ENCODE measurements around the gene DOK1. TPM values are rescaled to one million over a fixed set of nuclear protein-coding genes. Genes with fewer than 3 reads are reported as not detected.

Gene DOK1
- total RNA-seq, 1 donor from 2014 or later, result 19.3 TPM

GRCh38 chr2:74582184-74582583, 27.7 kb downstream of the DOK1 start:
- no peak for FAIRE-seq
- peaks cover 25% of the 10 kb centered on the region for H3K4me1 Mint-ChIP-seq (ENCODE audit: low read depth, unreplicated experiment)
- H3K27ac ChIP-seq (ENCODE audit: low read depth, low read length), result no peak overlapping the region

DNA sequence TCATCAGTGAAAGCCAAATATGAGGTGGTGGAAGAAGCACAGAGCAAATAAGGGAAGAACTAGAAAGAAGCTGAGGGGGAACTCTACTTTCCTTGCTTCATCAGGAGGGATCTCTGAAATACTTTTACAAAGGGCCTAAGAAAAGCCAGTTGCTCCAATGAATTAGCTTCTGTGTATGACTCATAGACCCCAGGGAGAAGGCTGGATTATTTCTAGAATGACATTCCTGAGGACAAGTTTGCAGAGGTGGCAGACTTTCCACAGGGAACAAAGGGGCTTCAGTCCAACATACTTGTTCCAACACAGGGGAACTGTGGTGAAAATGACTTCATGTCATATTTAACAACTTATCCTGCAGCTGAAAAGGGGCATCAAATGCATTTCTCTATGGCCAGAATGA, 29.0 kb downstream of the DOK1 start:
- FAIRE-seq (peak; percentile 74), DNase-seq (ENCODE audit: low read depth) (peak; percentile 65)
- no peaks in the 10 kb centered on the region for H3K79me2 ChIP-seq (ENCODE audit: insufficient read depth, low read length)
- Mint-ChIP-seq H3K4me3 (ENCODE audit: unreplicated experiment) (peak overlapping the region; percentile 63), H3K27ac (ENCODE audit: unreplicated experiment) (peak overlapping the region; percentile 95), H3K4me1 (ENCODE audit: low read depth, unreplicated experiment) (peaks cover 19% of the 10 kb centered on the region), H3K27me3 (ENCODE audit: low read depth, unreplicated experiment) (no peaks in the 10 kb centered on the region), H3K9me3 (ENCODE audit: unreplicated experiment) (no peaks in the 10 kb centered on the region), H3K36me3 (ENCODE audit: low read depth, unreplicated experiment) (peaks cover 1% of the 10 kb centered on the region)
- no peaks in the 10 kb centered on the region for H4K20me1 ChIP-seq (ENCODE audit: insufficient read depth, low read length)
- H3K27ac ChIP-seq (ENCODE audit: low read depth, low read length), result peak overlapping the region; percentile 24
- H2AFZ ChIP-seq (ENCODE audit: low read depth, low read length), result no peak overlapping the region
- TF ChIP-seq EZH2 (IDR thresholded peaks at IDR 0.05; ENCODE audit: insufficient read depth, low read length), result no peak
- TF ChIP-seq CTCF (IDR thresholded peaks at IDR 0.05; ENCODE audit: insufficient read depth, low read depth, low read length), result no peak
- H3K9ac ChIP-seq (ENCODE audit: low read length), result no peak overlapping the region
- peaks cover 21% of the 10 kb centered on the region for H3K4me1 ChIP-seq (ENCODE audit: insufficient read depth, low read length)
- no peaks in the 10 kb centered on the region for H3K36me3 ChIP-seq (ENCODE audit: insufficient read depth, low read length)
- no peaks in the 10 kb centered on the region for H3K9me3 ChIP-seq (ENCODE audit: insufficient read depth, low read depth, low read length)
- no peak overlapping the region for H3K4me3 ChIP-seq (ENCODE audit: insufficient read depth, low read depth, low read length)
- H3K27me3 ChIP-seq (ENCODE audit: insufficient read depth, low read length), result no peaks in the 10 kb centered on the region
- peak overlapping the region; percentile 56 for H3K4me2 ChIP-seq (ENCODE audit: low read length)

More at GRCh38 chr2:74582184-74582583, 27.7 kb downstream of the DOK1 start:
- Mint-ChIP-seq H3K27ac (ENCODE audit: unreplicated experiment) (no peak overlapping the region), H3K36me3 (ENCODE audit: low read depth, unreplicated experiment) (peaks cover 1% of the 10 kb centered on the region), H3K9me3 (ENCODE audit: unreplicated experiment) (no peaks in the 10 kb centered on the region), H3K4me3 (ENCODE audit: unreplicated experiment) (no peak overlapping the region), H3K27me3 (ENCODE audit: low read depth, unreplicated experiment) (no peaks in the 10 kb centered on the region)
- Histone ChIP-seq H3K9ac (ENCODE audit: low read length) (no peak overlapping the region), H3K4me3 (ENCODE audit: insufficient read depth, low read depth, low read length) (no peak overlapping the region), H3K36me3 (ENCODE audit: insufficient read depth, low read length) (no peaks in the 10 kb centered on the region), H3K4me2 (ENCODE audit: low read length) (no peak overlapping the region), H4K20me1 (ENCODE audit: insufficient read depth, low read length) (no peaks in the 10 kb centered on the region), H3K4me1 (ENCODE audit: insufficient read depth, low read length) (peaks cover 28% of the 10 kb centered on the region), H3K27me3 (ENCODE audit: insufficient read depth, low read length) (no peaks in the 10 kb centered on the region), H2AFZ (ENCODE audit: low read depth, low read length) (no peak overlapping the region), H3K79me2 (ENCODE audit: insufficient read depth, low read length) (no peaks in the 10 kb centered on the region), H3K9me3 (ENCODE audit: insufficient read depth, low read depth, low read length) (no peaks in the 10 kb centered on the region)
- TF ChIP-seq CTCF (IDR thresholded peaks at IDR 0.05; ENCODE audit: insufficient read depth, low read depth, low read length), result no peak
- TF ChIP-seq EZH2 (IDR thresholded peaks at IDR 0.05; ENCODE audit: insufficient read depth, low read length), result no peak
- no peak for DNase-seq (ENCODE audit: low read depth)

DNA sequence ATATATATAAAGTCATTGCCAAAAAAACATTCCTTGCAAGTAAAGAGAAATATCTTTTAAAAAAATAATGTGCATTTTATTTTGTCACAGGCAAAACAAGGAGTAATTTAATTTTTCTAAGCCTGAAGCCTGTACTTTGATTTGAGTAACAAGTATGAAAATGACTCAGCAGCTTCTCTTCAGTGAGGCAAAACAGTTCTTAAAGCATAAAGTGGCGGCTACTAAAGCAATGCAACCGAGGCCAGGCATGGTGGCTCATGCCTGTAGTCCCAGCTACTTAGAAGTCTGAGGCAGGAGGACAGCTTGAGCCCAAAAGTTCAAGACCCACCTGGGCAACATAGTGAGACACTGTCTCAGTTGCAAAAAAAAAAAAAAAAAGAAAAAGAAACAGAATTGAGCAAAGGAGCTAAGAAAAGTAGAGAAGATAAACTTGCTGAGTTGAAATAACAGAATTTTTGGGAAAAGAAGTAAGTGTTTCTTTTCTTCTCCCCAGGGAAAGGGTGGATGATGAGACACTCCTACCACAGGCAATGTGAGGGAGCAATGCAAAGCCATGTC, 29.6 kb downstream of the DOK1 start:
- H2AFZ ChIP-seq (ENCODE audit: low read depth, low read length), result no peak overlapping the region
- H3K4me3 ChIP-seq (ENCODE audit: insufficient read depth, low read depth, low read length), result no peak overlapping the region
- no peaks in the 10 kb centered on the region for H3K9me3 ChIP-seq (ENCODE audit: insufficient read depth, low read depth, low read length)
- H3K9me3 Mint-ChIP-seq (ENCODE audit: unreplicated experiment), result no peaks in the 10 kb centered on the region
- no peaks in the 10 kb centered on the region for H3K36me3 Mint-ChIP-seq (ENCODE audit: low read depth, unreplicated experiment)
- no peaks in the 10 kb centered on the region for H4K20me1 ChIP-seq (ENCODE audit: insufficient read depth, low read length)
- peak overlapping the region; percentile 57 for H3K4me3 Mint-ChIP-seq (ENCODE audit: unreplicated experiment)
- peaks cover 19% of the 10 kb centered on the region for H3K4me1 Mint-ChIP-seq (ENCODE audit: low read depth, unreplicated experiment)
- H3K79me2 ChIP-seq (ENCODE audit: insufficient read depth, low read length), result no peaks in the 10 kb centered on the region
- H3K27ac ChIP-seq (ENCODE audit: low read depth, low read length), result peak overlapping the region; percentile 19
- H3K27me3 Mint-ChIP-seq (ENCODE audit: low read depth, unreplicated experiment), result no peaks in the 10 kb centered on the region
- H3K4me2 ChIP-seq (ENCODE audit: low read length), result peak overlapping the region; percentile 56
- peaks cover 4% of the 10 kb centered on the region for H3K27me3 ChIP-seq (ENCODE audit: insufficient read depth, low read length)
- H3K4me1 ChIP-seq (ENCODE audit: insufficient read depth, low read length), result peaks cover 21% of the 10 kb centered on the region
- no peaks in the 10 kb centered on the region for H3K36me3 ChIP-seq (ENCODE audit: insufficient read depth, low read length)
- H3K9ac ChIP-seq (ENCODE audit: low read length), result no peak overlapping the region
- FAIRE-seq (no peak), DNase-seq (ENCODE audit: low read depth) (peak; percentile 47)
- TF ChIP-seq CTCF (IDR thresholded peaks at IDR 0.05; ENCODE audit: insufficient read depth, low read depth, low read length) (no peak), EZH2 (IDR thresholded peaks at IDR 0.05; ENCODE audit: insufficient read depth, low read length) (no peak)
- peak overlapping the region; percentile 95 for H3K27ac Mint-ChIP-seq (ENCODE audit: unreplicated experiment)
